IMR-90 (cell line): ENCODE data around the gene PARD3. TPM values are rescaled to one million over a fixed set of nuclear protein-coding genes. Genes with fewer than 3 reads are reported as not detected.

Experiments used
- ATAC-seq: fragments of 200-7000 bp; cut with Tn5 transposase; 2 replicates; pipeline ENCODE4 v1.9.1; 2020; ENCODE audit warnings: low read depth, mild to moderate bottlenecking, moderate library complexity
- BruUV-seq: library from RNA; stranded (reverse); fragments of 400-500 nt; replicated peaks from 2 replicates; lab custom pipeline; 2021; lab: Mats Ljungman, UMichigan
- CTCF ChIA-PET: fragments of 300-600 bp; formaldehyde crosslinking; extraction: SDS; loops from one replicate; lab custom pipeline; 2021; ENCODE audit warnings: antibody characterized with exemption; lab: Yijun Ruan, JAX
- POLR2A ChIA-PET: fragments of 300-600 bp; sonication (Branson Sonifier 250); formaldehyde crosslinking; loops from one replicate; lab custom pipeline; 2022; ENCODE audit warnings: antibody characterized with exemption; ENCODE audit not compliant: unreplicated experiment; lab: Charles Lee
- DNase-seq: peaks from one replicate; pipeline ENCODE4 v3.0.0; 2013
- H2AFZ ChIP-seq: replicated peaks from 2 replicates; pipeline ENCODE3; 2013; ENCODE audit warnings: low read length, mild to moderate bottlenecking; ENCODE audit not compliant: poor library complexity
- H2AK5ac ChIP-seq: 2 replicates; pipeline ENCODE4 v1.6.1; 2013; ENCODE audit warnings: low read depth, low read length, inconsistent platforms
- H2AK9ac ChIP-seq: replicated peaks from 2 replicates; pipeline ENCODE3; 2013; ENCODE audit warnings: mild to moderate bottlenecking, low read depth, low read length, moderate library complexity; ENCODE audit not compliant: poor library complexity
- H2BK120ac ChIP-seq: 2 replicates; pipeline ENCODE4 v1.6.1; 2013; ENCODE audit warnings: low read depth, low read length, inconsistent platforms
- H2BK15ac ChIP-seq: 3 replicates; pipeline ENCODE4 v1.6.1; 2013; ENCODE audit warnings: low read depth, low read length, inconsistent platforms
- H2BK20ac ChIP-seq: 2 replicates; pipeline ENCODE4 v1.6.1; 2013; ENCODE audit warnings: low read depth, mild to moderate bottlenecking, inconsistent platforms, low read length, moderate library complexity
- H2BK5ac ChIP-seq: 2 replicates; pipeline ENCODE4 v1.6.1; 2013; ENCODE audit warnings: mild to moderate bottlenecking, low read depth, low read length, inconsistent platforms; ENCODE audit not compliant: poor library complexity, severe bottlenecking
- H3K14ac ChIP-seq: replicated peaks from 2 replicates; pipeline ENCODE4 v1.6.1; 2013; ENCODE audit warnings: low read depth, low read length, inconsistent platforms
- H3K18ac ChIP-seq: 2 replicates; pipeline ENCODE4 v1.6.1; 2013; ENCODE audit warnings: low read depth, low read length, control low read depth
- H3K23ac ChIP-seq: 2 replicates; pipeline ENCODE4 v1.6.1; 2013; ENCODE audit warnings: low read depth, low read length, inconsistent platforms
- H3K27ac ChIP-seq: 2 replicates; pipeline ENCODE4 v1.5.1; 2013; ENCODE audit warnings: mild to moderate bottlenecking, control low read depth, low read length; ENCODE audit not compliant: insufficient read depth
- H3K27me3 ChIP-seq: 2 replicates; pipeline ENCODE4 v1.6.1; 2013; ENCODE audit warnings: low read length; ENCODE audit not compliant: control insufficient read depth, insufficient read depth
- H3K36me3 ChIP-seq: 2 replicates; pipeline ENCODE4 v1.6.1; 2013; ENCODE audit warnings: low read length, mixed read lengths; ENCODE audit not compliant: control insufficient read depth, insufficient read depth
- H3K4ac ChIP-seq: 2 replicates; pipeline ENCODE4 v1.6.1; 2013; ENCODE audit warnings: low read depth, low read length, inconsistent platforms
- H3K4me1 ChIP-seq: 2 replicates; pipeline ENCODE4 v1.6.1; 2013; ENCODE audit warnings: low read length, mixed read lengths; ENCODE audit not compliant: control insufficient read depth, insufficient read depth
- H3K4me2 ChIP-seq: 2 replicates; pipeline ENCODE4 v1.6.1; 2013; ENCODE audit warnings: low read depth, mild to moderate bottlenecking, control low read depth, low read length, moderate library complexity
- H3K4me3 ChIP-seq: 2 replicates; pipeline ENCODE4 v1.5.1; 2013; ENCODE audit warnings: low read depth, mild to moderate bottlenecking, control low read depth, low read length, moderate library complexity; ENCODE audit not compliant: insufficient read depth
- H3K56ac ChIP-seq: 2 replicates; pipeline ENCODE4 v1.6.1; 2013; ENCODE audit warnings: low read length, inconsistent platforms; ENCODE audit not compliant: insufficient read depth; ENCODE audit errors: extremely low read depth
- H3K79me1 ChIP-seq, 2 experiments: 2 replicates each; pipeline ENCODE4 v1.6.1; 2013; ENCODE audit warnings: low read length in 2 of 2, inconsistent platforms in 1 of 2, low read depth in 1 of 2
- H3K9ac ChIP-seq: 2 replicates; pipeline ENCODE4 v1.6.1; 2013; ENCODE audit warnings: low read depth, low read length, control low read depth
- H3K9me1 ChIP-seq: 2 replicates; pipeline ENCODE4 v1.6.1; 2013; ENCODE audit warnings: low read length, inconsistent platforms; ENCODE audit not compliant: insufficient read depth
- H3K9me3 ChIP-seq: 2 replicates; pipeline ENCODE4 v1.6.1; 2013; ENCODE audit warnings: low read length; ENCODE audit not compliant: control insufficient read depth, insufficient read depth
- H4K20me1 ChIP-seq: 2 replicates; pipeline ENCODE4 v1.6.1; 2013; ENCODE audit warnings: low read length, inconsistent platforms; ENCODE audit not compliant: insufficient read depth
- H4K5ac ChIP-seq: 2 replicates; pipeline ENCODE4 v1.6.1; 2013; ENCODE audit warnings: mild to moderate bottlenecking, low read depth, low read length, control low read depth
- H4K8ac ChIP-seq, 2 experiments: 2 replicates each; pipeline ENCODE4 v1.6.1; 2013; ENCODE audit warnings: low read depth in 2 of 2, low read length in 2 of 2, control low read depth in 1 of 2, inconsistent platforms in 1 of 2
- H4K91ac ChIP-seq: 2 replicates; pipeline ENCODE4 v1.6.1; 2013; ENCODE audit warnings: low read depth, low read length, inconsistent platforms; ENCODE audit not compliant: insufficient read depth
- NFE2L2 ChIP-seq: fragments of 150-350 bp; IDR thresholded peaks from 2 replicates; pipeline ENCODE4 v1.6.1; 2016; ENCODE audit warnings: low read depth, mild to moderate bottlenecking, low read length
- SMC3 ChIP-seq: fragments of 150-350 bp; IDR thresholded peaks from 2 replicates; pipeline ENCODE4 v1.6.1; 2016; ENCODE audit warnings: low read depth, mild to moderate bottlenecking, antibody characterized with exemption, low read length, moderate library complexity
- WGBS, 2 experiments: methylation state at CpG; one replicate each; pipeline versions ENCODE4 v1.1.5 to v1.1.7; 2013; ENCODE audit warnings: missing lambda C conversion rate in 2 of 2; ENCODE audit not compliant: insufficient read length in 1 of 2; ENCODE audit errors: extremely low coverage in 2 of 2; 5-methylcytosine and 5-hydroxymethylcytosine counted together
- dilution Hi-C: fragments of 300-500 bp; cut with HindIII; formaldehyde crosslinking; loops from one replicate; pipeline ENCODE4 v1.14.3; 2018; ENCODE audit warnings: low sequenced_read_pairs; ENCODE audit not compliant: unreplicated experiment
- in situ Hi-C: fragments of 300-500 bp; cut with MboI; formaldehyde crosslinking; loops from 3 replicates; pipeline ENCODE4 v1.14.3; 2019; ENCODE audit warnings: low sequenced_read_pairs, inconsistent platforms, mixed read lengths
- intact Hi-C: fragments of 100-400 bp; cut with micrococcal nuclease; formaldehyde crosslinking; loops from 2 replicates; pipeline ENCODE4 v1.10.0; 2022
- polyA plus RNA-seq, 3 experiments: library from polyadenylated mRNA; depleted of rRNA; stranded (reverse); fragments of >200 nt; gene quantifications; 2 replicates each; pipeline ENCODE4 v1.2.3, GENCODE V29; 2012; ENCODE audit warnings: low replicate concordance in 1 of 3
- total RNA-seq: library from RNA; depleted of rRNA; stranded (reverse); fragments of >200 nt; gene quantifications from 2 replicates; pipeline ENCODE4 v1.2.3, GENCODE V29; 2012

PARD3 gene
- total and polyA plus RNA-seq, 2 of the 4 experiments (the other 2 are of a cell fraction), result 14.6 to 37.5 TPM

DNA sequence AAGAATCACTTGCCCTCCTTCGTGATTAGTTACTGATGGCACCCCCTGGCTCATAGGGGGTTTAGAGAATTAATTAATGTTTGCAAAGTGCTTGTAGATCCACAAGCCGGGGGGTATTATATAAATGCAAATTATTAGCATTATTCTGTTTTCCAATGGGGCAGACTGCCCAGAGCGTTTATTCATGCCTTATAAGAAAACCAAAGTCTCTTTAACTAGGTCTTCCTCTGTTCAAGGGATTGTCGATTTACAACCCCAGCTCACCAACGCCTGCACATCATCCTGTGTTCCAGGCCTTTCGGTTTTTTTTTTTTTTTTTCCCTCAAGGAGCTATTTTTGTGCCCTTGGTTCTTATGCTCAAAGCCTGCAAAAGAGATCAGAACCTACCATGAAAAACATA, 630.7 kb downstream of the PARD3 start:
- in situ Hi-C loops, result no loop called here

More for the DNA sequence above, 630.7 kb downstream of the PARD3 start:
- Histone ChIP-seq H3K27ac (no peak overlapping the region), H3K56ac (no peak overlapping the region), H3K4me2 (no peak overlapping the region), H2AK5ac (no peak overlapping the region), H4K8ac (no peak overlapping the region), H3K23ac (no peak overlapping the region), H3K18ac (no peak overlapping the region), H2BK15ac (no peak overlapping the region), H2BK120ac (no peak overlapping the region), H3K4me1 (0 out of 2 replicates have a peak, but pooled peaks cover 3% of the 10 kb centered on the region), H2AFZ (no peak overlapping the region), H4K20me1 (no peaks in the 10 kb centered on the region), H3K14ac (no peak overlapping the region), H3K4ac (no peak overlapping the region), H2AK9ac (no peak overlapping the region), H4K91ac (no peak overlapping the region), H2BK20ac (no peak overlapping the region), H3K4me3 (no peak overlapping the region), H3K36me3 (no peaks in the 10 kb centered on the region), H3K79me1 (no peaks in the 10 kb centered on the region), H4K5ac (no peak overlapping the region), H2BK5ac (no peak overlapping the region), H3K9me1 (no peaks in the 10 kb centered on the region), H3K9ac (no peak overlapping the region), H3K9me3 (no peaks in the 10 kb centered on the region), H3K27me3 (no peaks in the 10 kb centered on the region)
- dilution Hi-C loops, result no loop called here
- BruUV-seq, result no TSS peak
- no peak for ATAC-seq
- 80% methylated on average over 1 of the region's 6 CpGs; no CpG with 5 or more reads in 1 of the 2 experiments for WGBS, 2 experiments
- DNase-seq, result no peak
- intact Hi-C loops, result no loop called here
- ChIA-PET CTCF (interaction anchor here (0.7 kb wide), 1 partner anchor 106 kb away, joined by 4 read pairs; no protein-coding TSS in a partner anchor), POLR2A (no interaction called here)
- TF ChIP-seq SMC3, result no peak
- TF ChIP-seq NFE2L2, result no peak
